Natural killer cell (primary cell): ENCODE measurements around the gene ESPNL. TPM values are rescaled to one million over a fixed set of nuclear protein-coding genes. Genes with fewer than 3 reads are reported as not detected.

Experiments used
- ATAC-seq, 3 donors: fragments of 150-1000 bp in 2 of 3; fragments of 200-7000 bp in 1 of 3; cut with Tn5 transposase; 1 replicate in 1 of 3; 2 replicates in 2 of 3; pipeline ENCODE4 v1.10.0; 2021; ENCODE audit warnings: mild to moderate bottlenecking in 2 of 3, moderate library complexity in 2 of 3
- DNase-seq, 2 donors: peaks; one replicate each; pipeline versions ENCODE4 v3.0.0 to v3.0.0-alpha.2; 2013 to 2021; ENCODE audit warnings: mixed read lengths in 1 of 2
- H3K27ac ChIP-seq: one replicate; pipeline ENCODE4 v1.5.1; 2013; ENCODE audit warnings: mild to moderate bottlenecking, low read length
- H3K27me3 ChIP-seq: one replicate; pipeline ENCODE4 v1.6.1; 2013; ENCODE audit warnings: low read length; ENCODE audit not compliant: control insufficient read depth, insufficient read depth
- H3K36me3 ChIP-seq: one replicate; pipeline ENCODE4 v1.6.1; 2013; ENCODE audit warnings: low read length; ENCODE audit not compliant: control insufficient read depth, insufficient read depth
- H3K4me1 ChIP-seq: one replicate; pipeline ENCODE4 v1.6.1; 2013; ENCODE audit warnings: low read length; ENCODE audit not compliant: control insufficient read depth, insufficient read depth
- H3K4me3 ChIP-seq: one replicate; pipeline ENCODE4 v1.5.1; 2013; ENCODE audit warnings: low read length
- H3K9me3 ChIP-seq: one replicate; pipeline ENCODE4 v1.6.1; 2013; ENCODE audit warnings: low read length; ENCODE audit not compliant: control insufficient read depth, insufficient read depth
- H3K27ac Mint-ChIP-seq, 2 donors: one replicate each; pipeline ENCODE4 v1.8.0; 2022; ENCODE audit warnings: mild to moderate bottlenecking in 2 of 2, mixed read lengths in 2 of 2, moderate library complexity in 1 of 2
- H3K27me3 Mint-ChIP-seq, 2 donors: one replicate each; pipeline ENCODE4 v1.8.0; 2022; ENCODE audit warnings: low read depth in 2 of 2, mixed read lengths in 2 of 2
- H3K36me3 Mint-ChIP-seq: one replicate; pipeline ENCODE4 v1.8.0; 2022; ENCODE audit warnings: mixed read lengths
- H3K4me1 Mint-ChIP-seq, 2 donors: one replicate each; pipeline ENCODE4 v1.8.0; 2022; ENCODE audit warnings: mixed read lengths in 2 of 2
- H3K4me3 Mint-ChIP-seq: one replicate; pipeline ENCODE4 v1.8.0; 2022; ENCODE audit warnings: mild to moderate bottlenecking, moderate library complexity, mixed read lengths
- H3K9me3 Mint-ChIP-seq, 2 donors: one replicate each; pipeline ENCODE4 v1.8.0; 2022; ENCODE audit warnings: mixed read lengths in 2 of 2
- WGBS: methylation state at CpG from one replicate; pipeline ENCODE4 v1.1.7; 2013; ENCODE audit warnings: missing lambda C conversion rate; ENCODE audit not compliant: insufficient coverage; 5-methylcytosine and 5-hydroxymethylcytosine counted together
- intact Hi-C: fragments of 100-400 bp; cut with micrococcal nuclease; formaldehyde crosslinking; loops from one replicate; pipeline ENCODE4 v1.14.2; 2022
- total RNA-seq, 4 donors: library from RNA; stranded (reverse); fragments of 120-200 nt in 1 of 4; gene quantifications; one replicate each; pipeline versions ENCODE4 v1.2.3 to v1.2.4, GENCODE V29; 2013 to 2022
- TF ChIP-seq, protein P1 (sequence below): fragments of 200-600 bp; IDR thresholded peaks from one replicate; pipeline ENCODE4 v1.8.0; 2022; ENCODE audit warnings: antibody characterized with exemption

The ESPNL gene
- total RNA-seq, 3 donors from 2014 or later (not counting 1 experiment from before 2014, with no cell fraction given) = not detected

DNA sequence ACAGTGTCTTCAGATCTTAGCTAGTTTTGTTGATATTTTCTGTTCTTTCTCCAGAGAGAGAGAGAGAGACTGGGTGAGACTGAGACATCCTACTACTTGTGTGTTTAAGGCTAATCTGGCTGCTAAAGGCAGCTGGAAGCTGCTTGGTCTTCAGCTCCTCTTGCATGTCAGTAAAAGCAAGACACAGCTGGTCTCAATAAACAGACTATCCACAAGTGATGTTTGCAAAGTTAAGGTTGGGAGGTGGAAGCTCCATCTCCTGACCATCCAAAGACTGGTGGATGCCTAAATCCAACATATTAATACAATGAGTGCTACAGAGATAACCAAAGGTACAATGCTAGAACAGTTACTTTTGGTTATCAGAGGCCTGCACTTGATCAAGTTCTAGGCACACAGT lies 76.5 kb downstream of the ESPNL start:
- DNase-seq (no peak), ATAC-seq (no peak)
- H3K9me3 ChIP-seq = no peaks in the 10 kb centered on the region
- TF ChIP-seq, protein P1, sequence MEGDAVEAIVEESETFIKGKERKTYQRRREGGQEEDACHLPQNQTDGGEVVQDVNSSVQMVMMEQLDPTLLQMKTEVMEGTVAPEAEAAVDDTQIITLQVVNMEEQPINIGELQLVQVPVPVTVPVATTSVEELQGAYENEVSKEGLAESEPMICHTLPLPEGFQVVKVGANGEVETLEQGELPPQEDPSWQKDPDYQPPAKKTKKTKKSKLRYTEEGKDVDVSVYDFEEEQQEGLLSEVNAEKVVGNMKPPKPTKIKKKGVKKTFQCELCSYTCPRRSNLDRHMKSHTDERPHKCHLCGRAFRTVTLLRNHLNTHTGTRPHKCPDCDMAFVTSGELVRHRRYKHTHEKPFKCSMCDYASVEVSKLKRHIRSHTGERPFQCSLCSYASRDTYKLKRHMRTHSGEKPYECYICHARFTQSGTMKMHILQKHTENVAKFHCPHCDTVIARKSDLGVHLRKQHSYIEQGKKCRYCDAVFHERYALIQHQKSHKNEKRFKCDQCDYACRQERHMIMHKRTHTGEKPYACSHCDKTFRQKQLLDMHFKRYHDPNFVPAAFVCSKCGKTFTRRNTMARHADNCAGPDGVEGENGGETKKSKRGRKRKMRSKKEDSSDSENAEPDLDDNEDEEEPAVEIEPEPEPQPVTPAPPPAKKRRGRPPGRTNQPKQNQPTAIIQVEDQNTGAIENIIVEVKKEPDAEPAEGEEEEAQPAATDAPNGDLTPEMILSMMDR = no peak
- H3K4me3 ChIP-seq = no peak overlapping the region
- H3K36me3 ChIP-seq = peaks cover 77% of the 10 kb centered on the region
- no peaks in the 10 kb centered on the region for H3K27me3 Mint-ChIP-seq
- no peaks in the 10 kb centered on the region for H3K27me3 ChIP-seq
- no peaks in the 10 kb centered on the region for H3K9me3 Mint-ChIP-seq
- peaks cover 10% of the 10 kb centered on the region for H3K4me1 ChIP-seq
- no peak overlapping the region for H3K27ac ChIP-seq
- H3K36me3 Mint-ChIP-seq = peaks cover 22% of the 10 kb centered on the region
- H3K27ac Mint-ChIP-seq = peak overlapping the region; percentile 10 to 17
- no peak overlapping the region for H3K4me3 Mint-ChIP-seq
- intact Hi-C loops = no loop called here
- H3K4me1 Mint-ChIP-seq = peaks cover 27 to 28% of the 10 kb centered on the region in 2 donors

DNA sequence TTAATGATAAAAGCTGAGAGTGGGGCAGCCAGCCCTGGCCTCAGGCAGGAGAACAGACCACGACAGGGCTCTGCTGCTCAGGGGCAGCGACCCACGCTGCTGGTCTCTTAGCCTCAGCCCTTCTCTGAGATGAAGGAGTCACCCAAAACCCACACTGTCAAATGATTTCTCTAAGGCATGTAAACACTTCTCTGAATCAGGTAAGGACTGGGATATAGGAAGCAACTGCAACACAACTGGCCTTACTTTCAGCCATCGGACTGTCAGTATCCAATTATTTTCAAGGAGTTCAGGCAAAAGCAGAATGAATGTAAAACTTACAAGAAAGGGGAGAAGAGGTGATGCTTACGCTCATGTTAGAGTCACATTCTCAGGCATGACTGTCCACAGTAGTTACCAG lies 80.4 kb downstream of the ESPNL start:
- Mint-ChIP-seq H3K36me3 (peaks cover 30% of the 10 kb centered on the region), H3K4me3 (no peak overlapping the region), H3K27me3 (no peaks in the 10 kb centered on the region), H3K9me3 (no peaks in the 10 kb centered on the region), H3K4me1 (peaks cover 37 to 41% of the 10 kb centered on the region in 2 donors), H3K27ac (peak overlapping the region; percentile 20 to 93)
- intact Hi-C loops = loop anchor here (5.0 kb wide), 1 partner anchor 62 kb away; the partner anchor contains the start of gene HES6
- WGBS = 96% methylated on average over 5 of the region's 5 CpGs
- Histone ChIP-seq H3K9me3 (no peaks in the 10 kb centered on the region), H3K4me3 (no peak overlapping the region), H3K4me1 (peaks cover 23% of the 10 kb centered on the region), H3K27me3 (no peaks in the 10 kb centered on the region), H3K36me3 (peaks cover 77% of the 10 kb centered on the region), H3K27ac (no peak overlapping the region)
- no peak for ATAC-seq
- no peak for DNase-seq
- TF ChIP-seq, protein P1 = no peak

DNA sequence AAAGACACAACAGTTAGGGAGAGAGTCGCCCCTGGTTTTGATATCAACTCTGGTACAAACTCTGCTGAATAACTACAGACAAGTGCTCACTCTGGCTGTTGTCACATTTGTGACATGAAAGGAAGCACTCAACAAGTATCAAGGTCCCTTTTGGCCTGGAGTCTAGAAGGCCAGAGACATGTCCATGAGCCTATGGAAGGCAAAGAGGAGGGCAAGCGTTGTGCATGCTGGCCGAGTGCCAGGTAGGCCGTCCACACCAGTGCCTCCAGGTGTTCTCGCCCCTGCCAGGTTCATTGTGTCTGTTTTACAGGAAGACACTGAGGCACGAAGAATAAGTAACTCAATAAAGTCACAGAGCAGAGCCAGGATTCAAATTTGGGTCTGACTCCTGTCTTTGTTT lies 82.2 kb downstream of the ESPNL start:
- DNase-seq (no peak), ATAC-seq (no peak)
- no peaks in the 10 kb centered on the region for H3K27me3 ChIP-seq
- H3K4me1 ChIP-seq = peaks cover 34% of the 10 kb centered on the region
- TF ChIP-seq, protein P1 = no peak
- intact Hi-C loops = loop anchor here (5.0 kb wide), 1 partner anchor 60 kb away; the partner anchor contains the start of gene HES6
- Mint-ChIP-seq H3K27ac (peak overlapping the region; percentile 86 to 93), H3K4me3 (peak overlapping the region; percentile 3), H3K9me3 (no peaks in the 10 kb centered on the region), H3K36me3 (peaks cover 30% of the 10 kb centered on the region), H3K27me3 (no peaks in the 10 kb centered on the region), H3K4me1 (peaks cover 51% of the 10 kb centered on the region in 2 donors)
- H3K27ac ChIP-seq = no peak overlapping the region
- 96% methylated on average over 6 of the region's 6 CpGs for whole genome bisulfite sequencing
- no peak overlapping the region for H3K4me3 ChIP-seq
- no peaks in the 10 kb centered on the region for H3K9me3 ChIP-seq
- peaks cover 81% of the 10 kb centered on the region for H3K36me3 ChIP-seq

Other genes starting within 250 kb of the ESPNL start
- 10 to 100 TPM in 1 of 3 donors, 1 to 10 TPM in 2; 3.9 to 11.0 (median 4.9) TPM for gene RAMP1, start 240.7 kb upstream of the ESPNL start, total RNA-seq
- 100 to 1,000 TPM in 1 of 3 donors, 10 to 100 TPM in 2; 82.4 to 135 (median 96.1) TPM for gene UBE2F, start 133.3 kb upstream of the ESPNL start, total RNA-seq
- gene SCLY, start 39.3 kb upstream of the ESPNL start, total RNA-seq = 10 to 100 TPM; 16.3 to 24.6 (median 20.1) TPM
- not detected for gene KLHL30, start 38.3 kb downstream of the ESPNL start, total RNA-seq
- gene ERFE, start 58.6 kb downstream of the ESPNL start, total RNA-seq = 1 to 10 TPM in 2 of 3 donors, under 1 TPM in 1; 0.33 to 4.8 (median 4.3) TPM
- gene ILKAP, start 103.4 kb downstream of the ESPNL start, total RNA-seq = 100 to 1,000 TPM; 146 to 200 (median 183) TPM
- 10 to 100 TPM; 11.3 to 15.4 (median 13.5) TPM for gene HES6, start 139.7 kb downstream of the ESPNL start, total RNA-seq
- 10 to 100 TPM; 26.3 to 32.9 (median 32.6) TPM for gene PER2, start 188.3 kb downstream of the ESPNL start, total RNA-seq
- gene TRAF3IP1, start 220.2 kb downstream of the ESPNL start, total RNA-seq = 10 to 100 TPM in 2 of 3 donors, 1 to 10 TPM in 1; 9.7 to 11.9 (median 11.3) TPM